ENCODE measurements around the gene KIF13A. TPM values are rescaled to one million over a fixed set of nuclear protein-coding genes. Genes with fewer than 3 reads are reported as not detected.
"Not testable (repeated sequence)": the region's sequence is repeated elsewhere in the genome, so short reads cannot be mapped to it uniquely, and the experiment has no call there.

The KIF13A gene
- total RNA-seq, 2 experiments from 2014 or later: 0.17 to 0.19 TPM

DNA sequence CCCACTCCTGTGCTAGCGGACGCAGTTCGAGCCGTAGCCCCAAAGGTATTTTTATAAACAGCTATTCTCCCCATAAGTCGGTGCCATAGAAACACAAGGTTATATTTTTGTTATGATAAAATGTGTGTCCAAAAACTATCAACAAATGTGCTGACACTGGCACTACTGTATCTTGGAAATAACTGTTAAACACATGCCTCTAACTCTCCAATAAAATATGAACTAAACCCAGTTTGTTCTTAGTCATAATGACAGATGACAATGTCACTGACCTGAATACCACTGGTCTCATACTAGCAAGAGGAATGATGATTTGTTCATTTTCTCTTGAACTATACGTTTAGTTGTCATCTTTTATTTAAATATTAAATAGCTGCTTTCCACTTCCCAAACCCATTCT lies 229.3 kb downstream of the KIF13A start:
- ChIA-PET POLR2A (no interaction called here), CTCF (interaction anchor here (0.5 kb wide), 1 partner anchor 1595 kb away, joined by 3 read pairs; no protein-coding TSS in a partner anchor)

GRCh38 chr6:17754254-17754653 lies 233.2 kb downstream of the KIF13A start:
- ChIA-PET CTCF (no interaction called here), POLR2A (interaction anchor here (0.6 kb wide), 1 partner anchor 159 kb away, joined by 5 read pairs; no protein-coding TSS in a partner anchor)

DNA sequence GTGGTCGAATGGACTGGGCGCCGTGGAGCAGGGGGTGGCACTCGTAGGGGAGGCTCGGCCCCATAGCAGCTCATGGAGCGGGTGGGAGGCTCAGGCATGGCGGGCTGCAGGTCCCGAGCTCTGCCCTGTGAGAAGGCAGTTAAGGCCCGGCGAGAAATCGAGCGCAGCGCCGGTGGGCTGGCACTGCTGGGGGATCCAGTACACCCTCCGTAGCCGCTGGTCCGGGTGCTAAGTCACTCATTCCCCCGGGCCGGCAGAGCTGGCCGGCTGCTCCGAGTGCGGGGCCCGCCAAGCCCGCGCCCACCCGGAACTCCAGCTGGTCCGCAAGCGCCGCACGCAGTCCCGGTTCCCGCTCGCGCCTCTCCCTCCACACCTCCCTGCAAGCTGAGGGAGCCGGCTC lies 242.1 kb downstream of the KIF13A start:
- POLR2A ChIA-PET, CTCF ChIA-PET: not testable (repeated sequence)

DNA sequence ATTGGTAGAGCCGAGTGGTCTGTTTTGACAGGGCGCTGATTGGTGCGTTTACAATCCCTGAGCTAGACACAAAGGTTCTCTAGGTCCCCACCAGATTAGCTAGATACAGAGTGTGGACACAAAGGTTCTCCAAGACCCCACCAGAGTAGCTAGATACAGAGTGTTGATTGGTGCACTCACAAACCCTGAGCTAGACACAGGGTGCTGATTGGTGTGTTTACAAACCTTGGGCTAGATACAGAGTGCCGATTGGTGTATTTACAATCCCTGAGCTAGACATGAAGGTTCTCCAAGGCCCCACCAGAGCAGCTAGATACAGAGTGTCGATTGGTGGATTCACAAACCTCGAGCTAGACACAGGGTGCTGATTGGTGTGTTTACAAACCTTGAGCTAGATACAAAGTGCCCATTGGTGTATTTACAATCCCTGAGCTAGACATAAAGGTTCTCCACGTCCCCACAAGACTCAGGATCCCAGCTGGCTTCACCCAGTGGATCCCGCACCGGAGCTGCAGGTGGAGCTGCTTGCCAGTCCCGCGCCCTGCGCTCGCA lies 242.6 kb downstream of the KIF13A start:
- POLR2A ChIA-PET, CTCF ChIA-PET: not testable (repeated sequence)

GRCh38 chr6:17744019-17744756 lies 243.2 kb downstream of the KIF13A start:
- ChIA-PET CTCF (no interaction called here), POLR2A (no interaction called here)

DNA sequence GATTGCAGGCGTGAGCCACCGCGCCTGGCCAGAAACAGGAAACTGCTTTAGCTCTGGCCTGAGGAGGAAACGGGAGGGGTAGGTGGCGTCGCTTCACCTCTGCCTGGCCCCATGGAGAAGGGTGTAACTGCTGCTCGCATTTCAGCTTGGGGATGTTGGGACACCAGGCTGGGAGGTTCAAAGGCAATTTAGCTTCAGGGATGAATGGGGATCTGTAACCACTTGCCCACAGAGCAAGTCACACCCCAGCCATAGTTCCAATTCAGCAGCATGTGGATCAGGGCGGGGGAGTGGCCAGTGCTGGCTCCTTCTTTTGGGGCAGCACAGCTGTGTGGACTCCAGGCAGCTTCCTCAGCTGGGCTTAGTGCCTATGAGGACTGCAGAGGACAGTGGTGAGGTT lies 245.9 kb downstream of the KIF13A start:
- CTCF ChIA-PET: no interaction called here

DNA sequence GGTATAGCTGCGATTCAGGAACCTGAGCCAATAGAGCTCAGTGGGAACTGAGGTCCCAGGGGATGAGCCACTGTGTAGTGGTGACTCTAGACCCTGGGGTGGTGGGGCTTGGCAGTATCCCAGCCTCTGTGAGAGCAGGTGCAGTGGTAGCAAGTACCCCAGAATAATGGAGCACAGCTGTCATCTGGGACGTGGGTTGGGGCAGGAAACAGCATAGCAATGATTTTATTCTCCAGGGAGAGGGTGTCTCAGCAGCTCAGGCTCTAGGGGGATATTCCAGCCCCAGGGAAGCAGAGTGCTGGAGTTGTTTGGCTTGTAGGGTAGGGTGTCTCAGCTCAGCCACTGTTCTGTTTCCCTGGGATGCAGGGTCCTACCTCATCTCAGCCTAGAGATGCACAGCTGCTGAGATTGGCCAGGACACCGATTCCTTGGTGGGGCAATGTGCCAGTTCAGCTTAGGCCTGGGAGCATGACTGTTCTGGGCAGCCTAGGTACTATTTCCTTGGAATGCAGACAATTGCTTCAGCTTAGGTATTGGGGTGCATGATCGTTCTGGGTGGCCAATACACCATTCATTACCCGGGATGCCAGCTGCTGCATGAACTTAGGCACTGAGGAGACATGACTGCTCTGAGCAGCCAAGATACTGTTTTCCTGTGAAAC lies 246.7 kb downstream of the KIF13A start:
- CTCF ChIA-PET: no interaction called here
- POLR2A ChIA-PET: no interaction called here

More for the DNA sequence above, 245.9 kb downstream of the KIF13A start:
- POLR2A ChIA-PET: no interaction called here

DNA sequence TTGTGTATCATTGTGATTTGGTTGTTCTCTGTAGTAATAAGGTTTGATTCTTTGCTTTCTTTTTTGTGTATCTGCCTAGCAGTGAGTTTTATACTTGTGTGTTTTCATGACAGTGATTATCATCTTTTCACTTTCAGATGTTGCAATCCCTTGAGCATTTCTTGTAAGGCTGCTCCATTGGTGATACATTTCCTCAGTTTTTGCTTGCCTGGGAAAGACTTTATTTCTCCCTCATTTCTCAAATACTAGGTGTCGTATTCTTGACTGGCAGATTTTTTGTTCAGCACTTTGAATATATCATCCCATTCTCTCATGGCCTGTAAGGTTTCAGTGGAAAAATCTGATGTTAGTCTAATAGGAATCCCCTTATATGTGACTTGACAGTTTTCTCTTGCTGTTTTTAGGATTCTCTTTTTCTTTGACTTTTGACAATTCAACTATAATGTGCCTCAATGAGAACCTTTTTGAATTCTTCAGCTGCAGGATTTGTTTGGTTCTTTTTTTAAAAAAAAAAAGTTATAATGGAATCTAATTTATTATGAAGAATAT lies 249.7 kb downstream of the KIF13A start:
- CTCF ChIA-PET: no interaction called here

DNA sequence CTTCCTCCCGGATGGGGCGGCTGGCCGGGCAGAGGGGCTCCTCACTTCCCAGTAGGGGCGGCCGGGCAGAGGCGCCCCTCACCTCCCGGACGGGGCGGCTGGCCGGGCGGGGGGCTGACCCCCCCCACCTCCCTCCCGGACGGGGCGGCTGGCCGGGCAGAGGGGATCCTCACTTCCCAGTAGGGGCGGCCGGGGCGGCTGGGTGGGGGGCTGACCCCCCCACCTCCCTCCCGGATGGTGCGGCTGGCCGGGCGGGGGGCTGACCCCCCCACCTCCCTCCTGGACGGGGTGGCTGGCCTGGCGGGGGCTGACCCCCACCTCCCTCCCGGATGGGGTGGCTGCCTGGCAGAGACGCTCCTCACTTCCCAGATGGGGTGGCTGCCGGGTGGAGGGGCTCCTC lies 252.1 kb downstream of the KIF13A start:
- CTCF ChIA-PET, POLR2A ChIA-PET: not testable (repeated sequence)

More for the DNA sequence above, 249.7 kb downstream of the KIF13A start:
- POLR2A ChIA-PET: no interaction called here

DNA sequence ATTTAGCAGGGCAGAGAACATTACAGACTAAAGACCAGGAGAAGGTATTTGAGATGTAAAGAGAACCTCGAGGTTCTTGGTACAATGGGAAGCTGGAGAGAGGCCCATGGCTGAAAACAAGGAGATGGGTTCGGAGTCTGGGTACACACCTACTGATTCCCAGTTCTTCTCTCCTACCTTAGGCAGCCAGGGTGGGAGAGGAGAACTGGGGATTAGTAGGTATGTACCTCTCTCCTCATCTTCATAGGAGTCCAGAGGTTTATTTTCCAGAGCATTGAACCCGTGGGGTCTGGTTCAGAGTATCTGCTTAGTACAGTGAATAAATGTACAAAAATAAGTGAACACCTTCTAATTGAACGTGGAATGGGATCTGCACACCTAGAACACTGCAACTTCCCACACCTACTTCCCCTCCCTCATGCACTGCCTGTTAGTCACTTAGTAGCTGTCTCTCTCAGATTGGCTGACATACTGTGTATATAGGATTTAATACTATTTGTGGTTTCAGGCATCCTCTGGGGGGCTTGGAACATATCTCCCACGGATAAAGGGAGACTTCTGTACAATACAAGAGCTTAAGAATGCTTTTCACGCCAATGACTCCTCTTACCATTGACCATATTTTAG lies 257.2 kb downstream of the KIF13A start:
- ChIA-PET CTCF (no interaction called here), POLR2A (no interaction called here)

- CTCF ChIA-PET: no interaction called here
- POLR2A ChIA-PET: no interaction called here
Observed at GRCh38 chr6:17729223-17730077, 258.0 kb downstream of the KIF13A start.

GRCh38 chr6:17728551-17729222 lies 258.7 kb downstream of the KIF13A start:
- CTCF ChIA-PET: interaction anchor here (0.7 kb wide), 1 partner anchor 90 kb away, joined by 3 read pairs; no protein-coding TSS in a partner anchor
- POLR2A ChIA-PET: no interaction called here

DNA sequence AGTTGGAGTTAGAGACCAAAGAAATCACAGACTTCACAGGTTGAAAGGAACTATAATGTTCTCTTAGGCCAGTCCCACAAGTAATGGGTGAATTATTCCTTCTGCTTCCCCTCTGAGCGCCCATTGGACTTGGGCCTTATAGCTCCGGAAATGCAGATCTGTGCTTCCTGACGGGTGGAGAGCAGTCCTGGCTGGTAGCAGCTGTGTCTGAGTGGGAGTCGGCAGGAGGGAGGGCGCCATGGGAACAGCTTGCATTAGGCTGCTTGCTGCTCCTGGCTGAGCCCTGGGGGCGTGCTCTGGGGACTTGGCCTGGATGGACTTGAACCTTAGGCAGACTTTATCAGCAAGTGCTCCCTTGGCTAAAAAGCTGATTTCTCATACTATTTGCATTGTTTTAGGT lies 262.4 kb downstream of the KIF13A start:
- CTCF ChIA-PET: interaction anchor here (1.2 kb wide), 1 partner anchor 78 kb away, joined by 3 read pairs; no protein-coding TSS in a partner anchor

GRCh38 chr6:17724341-17724740 lies 263.1 kb downstream of the KIF13A start:
- POLR2A ChIA-PET: no interaction called here
- CTCF ChIA-PET: interaction anchor here (0.9 kb wide), 1 partner anchor 140 kb away, joined by 3 read pairs; no protein-coding TSS in a partner anchor

More for the DNA sequence above, 262.4 kb downstream of the KIF13A start:
- POLR2A ChIA-PET: no interaction called here

GRCh38 chr6:17721671-17722070 lies 265.8 kb downstream of the KIF13A start:
- ChIA-PET POLR2A (no interaction called here), CTCF (no interaction called here)

DNA sequence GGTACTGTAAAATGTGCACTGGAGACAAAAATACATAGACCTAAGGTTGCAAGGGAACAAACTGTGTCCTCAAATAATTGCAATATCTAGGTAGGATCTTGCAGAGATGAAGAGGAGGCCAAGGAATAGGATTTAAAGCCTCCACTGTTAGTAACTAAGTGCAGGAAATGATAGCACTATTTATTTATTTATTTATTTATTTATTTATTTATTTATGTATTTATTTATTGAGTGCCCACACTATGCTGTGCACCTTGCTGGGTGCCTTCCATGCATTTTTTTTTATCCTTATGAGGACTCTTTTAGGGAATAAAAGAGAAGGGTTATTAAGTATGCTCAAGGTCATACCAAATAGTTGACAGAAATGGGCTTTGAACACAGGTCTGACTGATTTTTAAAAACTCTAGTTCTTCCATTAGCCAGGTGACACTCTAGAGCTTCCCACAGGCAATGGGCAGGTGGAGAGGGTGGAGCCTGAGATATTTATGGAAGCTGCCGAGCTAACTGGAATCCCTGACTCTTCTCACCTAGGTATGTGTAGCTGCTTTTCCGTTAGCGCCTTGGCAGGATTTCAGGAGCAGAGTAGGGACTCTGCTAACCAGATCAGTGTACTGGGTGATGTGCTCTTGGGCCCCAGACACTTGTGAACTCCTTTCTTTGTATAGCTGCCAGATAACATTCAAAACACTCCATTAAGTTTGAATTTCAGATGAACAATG lies 268.0 kb downstream of the KIF13A start:
- ChIA-PET POLR2A (no interaction called here), CTCF (no interaction called here)

GRCh38 chr6:17716221-17716620 lies 271.2 kb downstream of the KIF13A start:
- ChIA-PET POLR2A (no interaction called here), CTCF (interaction anchor here (2.7 kb wide), 1 partner anchor 14 kb away, joined by 9 read pairs; no protein-coding TSS in a partner anchor)

Data from activated CD8-positive, alpha-beta memory T cell treated with anti-CD3 and anti-CD28 coated beads for 36 hours (primary cell).